ENCODE results near the gene DAPK1. TPM values are rescaled to one million over a fixed set of nuclear protein-coding genes. Genes with fewer than 3 reads are reported as not detected.
A peak's percentile ranks its signal among the peaks of the same experiment; 100 is the strongest.

DAPK1 gene
- total RNA-seq, 4 donors from 2014 or later: 8.8 to 18.3 (median 9.9) TPM

GRCh38 chr9:87641067-87641466 lies 143.4 kb downstream of the DAPK1 start:
- WGBS, 2 donors: 98 to 100% methylated on average over 3 of the region's 3 CpGs

GRCh38 chr9:87642330-87643106 lies 144.9 kb downstream of the DAPK1 start:
- intact Hi-C loops (cut with DNase I; ENCODE audit: low total_unique reads): no loop called here
- WGBS, 2 donors: 75 to 87% methylated on average over 6 of the region's 6 CpGs
- TF ChIP-seq POLR2A (IDR thresholded peaks at IDR 0.05) (no peak), CTCF (IDR thresholded peaks at IDR 0.05) (no peak)
- H3K4me3 ChIP-seq (ENCODE audit: low read depth, poor library complexity, severe bottlenecking): no peak overlapping the region
- peak in 1 of 2 donors; percentile 36 for DNase-seq (ENCODE audit: low spot score in 2 of 2)

More at GRCh38 chr9:87641067-87641466, 143.4 kb downstream of the DAPK1 start:
- DNase-seq (ENCODE audit: low spot score in 2 of 2): peak in 1 of 2 donors; percentile 25
- no peak overlapping the region for H3K4me3 ChIP-seq (ENCODE audit: low read depth, poor library complexity, severe bottlenecking)
- TF ChIP-seq POLR2A (IDR thresholded peaks at IDR 0.05): no peak
- no peak for TF ChIP-seq CTCF (IDR thresholded peaks at IDR 0.05)
- intact Hi-C loops (cut with DNase I; ENCODE audit: low total_unique reads): no loop called here

GRCh38 chr9:87643107-87643650 lies 145.5 kb downstream of the DAPK1 start:
- intact Hi-C loops (cut with DNase I; ENCODE audit: low total_unique reads): no loop called here
- WGBS, 2 donors: 85 to 89% methylated on average over 9 of the region's 9 CpGs
- no peak overlapping the region for H3K4me3 ChIP-seq (ENCODE audit: low read depth, poor library complexity, severe bottlenecking)
- DNase-seq (ENCODE audit: low spot score in 2 of 2): peak in 1 of 2 donors; percentile 6
- TF ChIP-seq CTCF (IDR thresholded peaks at IDR 0.05): no peak

- TF ChIP-seq POLR2A (IDR thresholded peaks at IDR 0.05): no peak
- TF ChIP-seq CTCF (IDR thresholded peaks at IDR 0.05): no peak
- DNase-seq (ENCODE audit: low spot score in 2 of 2): peak in 1 of 2 donors; percentile 34
- H3K4me3 ChIP-seq (ENCODE audit: low read depth, poor library complexity, severe bottlenecking): no peak overlapping the region
- WGBS, 2 donors: 81 to 87% methylated on average over 9 of the region's 9 CpGs
- intact Hi-C loops (cut with DNase I; ENCODE audit: low total_unique reads): no loop called here
These were observed 146.3 kb downstream of the DAPK1 start for GRCh38 chr9:87643778-87644570.

GRCh38 chr9:87644659-87645058 lies 147.0 kb downstream of the DAPK1 start:
- intact Hi-C loops (cut with DNase I; ENCODE audit: low total_unique reads): no loop called here
- no peak overlapping the region for H3K4me3 ChIP-seq (ENCODE audit: low read depth, poor library complexity, severe bottlenecking)
- TF ChIP-seq CTCF (IDR thresholded peaks at IDR 0.05) (no peak), POLR2A (IDR thresholded peaks at IDR 0.05) (no peak)
- 93 to 95% methylated on average over 1 of the region's 1 CpG for WGBS, 2 donors
- DNase-seq (ENCODE audit: low spot score in 2 of 2): no peak
